H1 (cell line): ENCODE results near the gene AOPEP. TPM values are rescaled to one million over a fixed set of nuclear protein-coding genes. Genes with fewer than 3 reads are reported as not detected.

Experiments used
- CTCF ChIA-PET: fragments of 300-600 bp; sonication (Branson Sonifier 250); formaldehyde crosslinking; loops from one replicate; lab custom pipeline; 2021; ENCODE audit not compliant: partially characterized antibody; lab: Charles Lee
- POLR2A ChIA-PET: fragments of 300-600 bp; sonication (Branson Sonifier 250); formaldehyde crosslinking; loops from one replicate; lab custom pipeline; 2021; ENCODE audit warnings: inconsistent platforms; ENCODE audit not compliant: partially characterized antibody; lab: Charles Lee
- DNase-seq, 2 experiments: peaks; one replicate each; pipeline versions ENCODE4 v3.0.0 to v3.0.0-alpha.2; 2010 to 2022; ENCODE audit warnings: low spot score in 2 of 2, low read depth in 1 of 2, mixed read lengths in 1 of 2
- FAIRE-seq: peaks from 2 replicates; lab custom pipeline; 2011; peaks lifted over from hg19 to GRCh38; lab: Jason Lieb, UNC
- H2AFZ ChIP-seq: 2 replicates; pipeline ENCODE4 v1.8.1; 2012; ENCODE audit warnings: low read length, inconsistent platforms
- H2AK5ac ChIP-seq: 2 replicates; pipeline ENCODE4 v1.6.1; 2013; ENCODE audit warnings: low read depth, low read length
- H2BK120ac ChIP-seq: replicated peaks from 2 replicates; pipeline ENCODE3; 2013; ENCODE audit warnings: low read depth, low read length, inconsistent platforms
- H2BK12ac ChIP-seq: 2 replicates; pipeline ENCODE4 v1.6.1; 2013; ENCODE audit warnings: low read depth, low read length
- H2BK15ac ChIP-seq: 2 replicates; pipeline ENCODE4 v1.6.1; 2013; ENCODE audit warnings: low read length
- H2BK20ac ChIP-seq: 2 replicates; pipeline ENCODE4 v1.6.1; 2013; ENCODE audit warnings: low read length
- H2BK5ac ChIP-seq: 2 replicates; pipeline ENCODE4 v1.6.1; 2013; ENCODE audit warnings: low read depth, low read length
- H3K14ac ChIP-seq: 2 replicates; pipeline ENCODE4 v1.6.1; 2013; ENCODE audit warnings: inconsistent platforms; ENCODE audit not compliant: insufficient read length
- H3K18ac ChIP-seq: 2 replicates; pipeline ENCODE4 v1.6.1; 2013; ENCODE audit warnings: low read length; ENCODE audit errors: extremely low read depth
- H3K23ac ChIP-seq: 2 replicates; pipeline ENCODE4 v1.6.1; 2013; ENCODE audit warnings: inconsistent platforms; ENCODE audit not compliant: insufficient read length
- H3K23me2 ChIP-seq: 2 replicates; pipeline ENCODE4 v1.6.1; 2013; ENCODE audit warnings: low read depth, low read length
- H3K27ac ChIP-seq: 2 replicates; pipeline ENCODE4 v1.6.1; 2011; ENCODE audit warnings: low read depth, low read length, inconsistent platforms
- H3K27me3 ChIP-seq, 4 experiments: replicated peaks in 1 of 4; 1 replicate in 1 of 4; 2 replicates in 3 of 4; pipeline versions ENCODE4 v1.6.1 to v1.8.1; 2011 to 2013; ENCODE audit warnings: low read length in 3 of 4, mild to moderate bottlenecking in 3 of 4, inconsistent platforms in 2 of 4, mixed read lengths in 2 of 4, moderate library complexity in 1 of 4; ENCODE audit not compliant: control insufficient read depth in 3 of 4, insufficient read depth in 3 of 4; ENCODE audit errors: extremely low read depth in 1 of 4
- H3K36me3 ChIP-seq, 4 experiments: 2 replicates each; pipeline versions ENCODE4 v1.6.1 to v1.8.1; 2011 to 2013; ENCODE audit warnings: mild to moderate bottlenecking in 4 of 4, low read length in 3 of 4, moderate library complexity in 2 of 4, control low read depth in 1 of 4, inconsistent platforms in 1 of 4; ENCODE audit not compliant: insufficient read depth in 4 of 4, control insufficient read depth in 2 of 4
- H3K4ac ChIP-seq: replicated peaks from 2 replicates; pipeline ENCODE3; 2013; ENCODE audit warnings: low read length, low read depth, mixed read lengths, inconsistent platforms; ENCODE audit not compliant: insufficient read length
- H3K4me1 ChIP-seq, 4 experiments: replicated peaks in 1 of 4; 1 replicate in 1 of 4; 2 replicates in 3 of 4; pipeline versions ENCODE4 v1.6.1 to v1.8.1; 2011 to 2013; ENCODE audit warnings: low read length in 3 of 4, inconsistent platforms in 2 of 4, mixed read lengths in 1 of 4; ENCODE audit not compliant: insufficient read depth in 4 of 4, control insufficient read depth in 3 of 4
- H3K4me2 ChIP-seq, 2 experiments: 2 replicates each; pipeline versions ENCODE4 v1.6.1 to v1.8.1; 2011 to 2013; ENCODE audit warnings: low read depth in 2 of 2, low read length in 2 of 2, control low read depth in 1 of 2, inconsistent platforms in 1 of 2, mild to moderate bottlenecking in 1 of 2; ENCODE audit not compliant: insufficient read depth in 1 of 2
- H3K4me3 ChIP-seq, 4 experiments: fragments of 200-600, 300-600 bp in 1 of 4; sonication (generic), shearing (Covaris generic), sonication (Bioruptor Twin) in 1 of 4; 2 replicates each; pipeline versions ENCODE4 v1.5.1 to v1.8.1; 2011 to 2016; ENCODE audit warnings: low read length in 4 of 4, low read depth in 3 of 4, control low read depth in 2 of 4, inconsistent platforms in 2 of 4, mild to moderate bottlenecking in 2 of 4, mixed read lengths in 1 of 4, moderate library complexity in 1 of 4; ENCODE audit not compliant: insufficient read depth in 2 of 4; ENCODE audit errors: extremely low read depth in 1 of 4
- H3K56ac ChIP-seq: replicated peaks from 2 replicates; pipeline ENCODE3; 2013; ENCODE audit warnings: low read depth, mild to moderate bottlenecking, mixed read lengths, low read length, inconsistent platforms; ENCODE audit not compliant: insufficient read length
- H3K79me1 ChIP-seq: 2 replicates; pipeline ENCODE4 v1.6.1; 2013; ENCODE audit warnings: low read depth, low read length, control low read depth
- H3K79me2 ChIP-seq, 2 experiments: 2 replicates each; pipeline versions ENCODE4 v1.6.1 to v1.8.1; 2012 to 2013; ENCODE audit warnings: low read length in 2 of 2, mild to moderate bottlenecking in 2 of 2, inconsistent platforms in 1 of 2; ENCODE audit not compliant: insufficient read depth in 2 of 2, control insufficient read depth in 1 of 2
- H3K9ac ChIP-seq, 4 experiments: replicated peaks in 1 of 4; 1 replicate in 1 of 4; 2 replicates in 3 of 4; pipeline versions ENCODE4 v1.6.1 to v1.8.1; 2011 to 2013; ENCODE audit warnings: low read depth in 3 of 4, low read length in 3 of 4, control low read depth in 2 of 4, mild to moderate bottlenecking in 2 of 4, moderate library complexity in 2 of 4, inconsistent platforms in 1 of 4; ENCODE audit errors: extremely low read depth in 1 of 4
- H3K9me3 ChIP-seq, 2 experiments: 2 replicates each; pipeline versions ENCODE4 v1.6.1 to v1.8.1; 2012 to 2013; ENCODE audit warnings: mild to moderate bottlenecking in 2 of 2, moderate library complexity in 2 of 2, control low read depth in 1 of 2, inconsistent platforms in 1 of 2, low read depth in 1 of 2, low read length in 1 of 2, mixed read lengths in 1 of 2; ENCODE audit not compliant: insufficient read depth in 2 of 2
- H4K20me1 ChIP-seq, 2 experiments: replicated peaks in 1 of 2; 2 replicates each; pipeline versions ENCODE3 to v1.8.1; 2011 to 2013; ENCODE audit warnings: inconsistent platforms in 2 of 2, low read length in 2 of 2, mild to moderate bottlenecking in 1 of 2; ENCODE audit not compliant: insufficient read depth in 2 of 2, control insufficient read depth in 1 of 2
- H4K5ac ChIP-seq: 2 replicates; pipeline ENCODE4 v1.6.1; 2013; ENCODE audit warnings: low read length, low read depth, mixed read lengths, inconsistent platforms; ENCODE audit not compliant: insufficient read length
- H4K8ac ChIP-seq: 2 replicates; pipeline ENCODE4 v1.8.0; 2013; ENCODE audit warnings: mild to moderate bottlenecking, moderate library complexity, low read length, inconsistent platforms; ENCODE audit not compliant: insufficient read depth; ENCODE audit errors: extremely low read depth
- H4K91ac ChIP-seq: replicated peaks from 2 replicates; pipeline ENCODE3; 2013; ENCODE audit warnings: low read length, mixed read lengths, inconsistent platforms; ENCODE audit not compliant: insufficient read length
- ASH2L ChIP-seq: fragments of 200-600, 300-600 bp; sonication (generic); IDR thresholded peaks from one replicate; pipeline ENCODE4 v1.7.1; 2017; ENCODE audit warnings: low read length
- ATF3 ChIP-seq: IDR thresholded peaks from 2 replicates; pipeline ENCODE4 v1.6.1; 2011; ENCODE audit warnings: low read depth, mild to moderate bottlenecking, low read length; ENCODE audit not compliant: insufficient read depth
- BRCA1 ChIP-seq: IDR thresholded peaks from 2 replicates; pipeline ENCODE4 v1.6.1; 2012; ENCODE audit warnings: low read depth, low read length, improper control_type of control experiment
- JUND ChIP-seq: IDR thresholded peaks from 2 replicates; pipeline ENCODE4 v1.6.1; 2011; ENCODE audit warnings: mild to moderate bottlenecking, improper control_type of control experiment, low read length
- MAX ChIP-seq: IDR thresholded peaks from 2 replicates; pipeline ENCODE4 v1.6.1; 2012; ENCODE audit warnings: inconsistent platforms
- NANOG ChIP-seq: IDR thresholded peaks from 2 replicates; pipeline ENCODE4 v1.6.1; 2011; ENCODE audit warnings: low read length, low read depth, mild to moderate bottlenecking, inconsistent platforms; ENCODE audit not compliant: insufficient read depth, poor library complexity, severe bottlenecking
- PHF8 ChIP-seq: fragments of 200-600 bp; sonication (generic); conservative IDR thresholded peaks from 2 replicates; pipeline ENCODE4 v1.7.1; 2012; ENCODE audit warnings: low read depth, mild to moderate bottlenecking, inconsistent platforms, low read length, moderate library complexity
- POLR2AphosphoS5 ChIP-seq: IDR thresholded peaks from 2 replicates; pipeline ENCODE4 v1.6.1; 2011; ENCODE audit warnings: low read depth, low read length
- RBBP5 ChIP-seq: IDR thresholded peaks from 2 replicates; pipeline ENCODE4 v1.7.1; 2012; ENCODE audit warnings: low read depth, mild to moderate bottlenecking, inconsistent platforms, low read length, moderate library complexity, borderline replicate concordance
- TBP ChIP-seq: IDR thresholded peaks from 2 replicates; pipeline ENCODE4 v1.6.1; 2011; ENCODE audit warnings: low read depth, low read length, improper control_type of control experiment
- ZNF274 ChIP-seq: IDR thresholded peaks from 2 replicates; pipeline ENCODE4 v1.7.0; 2012; ENCODE audit warnings: low read length, borderline replicate concordance; ENCODE audit errors: extremely low read depth
- WGBS, 2 experiments: shearing (Covaris generic) in 1 of 2; methylation state at CpG; one replicate each; pipeline versions ENCODE4 v1.1.6 to v1.1.7; 2013 to 2015; ENCODE audit warnings: low lambda C conversion rate in 2 of 2, mixed read lengths in 2 of 2, inconsistent platforms in 1 of 2, low coverage in 1 of 2, missing lambda C conversion rate in 1 of 2; ENCODE audit not compliant: insufficient replicate concordance in 2 of 2, insufficient coverage in 1 of 2, insufficient read length in 1 of 2; ENCODE audit errors: extremely low coverage in 1 of 2, missing lambda C conversion rate in 1 of 2; 5-methylcytosine and 5-hydroxymethylcytosine counted together
- polyA plus RNA-seq, 7 experiments: library from polyadenylated mRNA; depleted of rRNA in 3 of 7; stranded (reverse) in 5 of 7; unstranded in 2 of 7; fragments of >200 nt in 5 of 7; fragments of 200-250 nt in 2 of 7; gene quantifications; 1 replicate in 5 of 7; 2 replicates in 1 of 7; 4 replicates in 1 of 7; pipeline versions ENCODE4 v1.2.1 to v1.2.3, GENCODE V29; 2011 to 2013; ENCODE audit warnings: missing spikeins in 2 of 7, mixed read lengths in 2 of 7
- total RNA-seq: library from RNA; stranded (reverse); fragmentation: NEBNext Ultra II Directional; extraction: Animal tissue kit (Norgen Biotek cat#: 25700); gene quantifications from 2 replicates; pipeline ENCODE4 v1.2.1, GENCODE V29; 2021

Gene AOPEP
- total and polyA plus RNA-seq, 2 of the 8 experiments (the other 6 are each of a cell fraction or from before 2014, with no cell fraction given), result 6.1 to 14.3 TPM

- Histone ChIP-seq H2AFZ (no peak overlapping the region; the same call in 1 of the 2 replicates), H3K79me2 (no peaks in the 10 kb centered on the region), H4K20me1 (peaks cover 0 to 4% of the 10 kb centered on the region in 2 experiments), H3K4ac (no peak overlapping the region), H3K23me2 (peaks cover 12% of the 10 kb centered on the region), H4K5ac (no peak overlapping the region), H3K9ac (no peak overlapping the region), H3K36me3 (no peaks in the 10 kb centered on the region), H2AK5ac (0 out of 2 replicates have a peak overlapping the region, but pooled peaks have one; percentile 7), H3K4me1 (peaks cover 6 to 20% (median 12%) of the 10 kb centered on the region in 4 experiments), H4K8ac (no peak overlapping the region; the same call in none of the 2 replicates), H4K91ac (no peak overlapping the region), H3K27ac (no peak overlapping the region), H3K23ac (no peak overlapping the region), H3K4me2 (peak overlapping the region; percentile 67 to 69), H3K4me3 (peak overlapping the region in 3 of 4 experiments; percentile 29 to 52 (median 41); a peak in 5 of 8 replicates), H2BK12ac (peak overlapping the region; percentile 6; the same call in 1 of the 2 replicates), H3K9me3 (no peaks in the 10 kb centered on the region), H3K56ac (no peak overlapping the region), H3K14ac (no peak overlapping the region), H3K18ac (peak overlapping the region; percentile 68), H2BK20ac (no peak overlapping the region), H3K27me3 (peaks cover 0 to 20% (median 8%) of the 10 kb centered on the region in 4 experiments; a peak in 6 of 7 replicates), H2BK120ac (no peak overlapping the region), H3K79me1 (no peaks in the 10 kb centered on the region), H2BK15ac (0 out of 2 replicates have a peak overlapping the region, but pooled peaks have one; percentile 18), H2BK5ac (no peak overlapping the region)
- FAIRE-seq, result no peak
- peak; percentile 72 to 89 for DNase-seq
- POLR2A ChIA-PET, result no interaction called here
- WGBS, 2 experiments, result 11% methylated on average over 35 of the region's 36 CpGs; no CpG with 5 or more reads in 1 of the 2 experiments
- CTCF ChIA-PET, result interaction anchor here (0.7 to 4.4 kb wide), 33 partner anchors 8 to 364 kb away, joined by 3 to 22 read pairs (median 4); no protein-coding TSS in a partner anchor
- TF ChIP-seq POLR2AphosphoS5, result no peak
- peak; percentile 51 for TF ChIP-seq ASH2L
- TF ChIP-seq ATF3, result no peak
- TF ChIP-seq BRCA1, result no peak
- no peak for TF ChIP-seq RBBP5
- no peak for TF ChIP-seq PHF8
- no peak for TF ChIP-seq ZNF274
- peak; percentile 35; the same call in 1 of the 2 replicates for TF ChIP-seq TBP
- TF ChIP-seq MAX, result peak; percentile 35; the same call in 1 of the 2 replicates
- TF ChIP-seq NANOG, result peak; percentile 35
- no peak for TF ChIP-seq JUND
Observed at GRCh38 chr9:95044731-95045508, 318.4 kb downstream of the AOPEP start.
